Glomerular endothelial cell (primary cell): ENCODE measurements around the gene TGM6. TPM values are rescaled to one million over a fixed set of nuclear protein-coding genes. Genes with fewer than 3 reads are reported as not detected.

ENCODE experiments used
- DNase-seq: peaks from one replicate; pipeline ENCODE4 v3.0.0-alpha.2; 2011; ENCODE audit warnings: low read depth, low spot score; ENCODE audit errors: extremely low read depth
- total RNA-seq: library from RNA; depleted of rRNA; stranded (reverse); fragments of >200 nt; gene quantifications from 2 replicates; pipeline ENCODE4 v1.2.3, GENCODE V29; 2015

Gene TGM6
- total RNA-seq, 1 donor from 2014 or later: not detected

DNA sequence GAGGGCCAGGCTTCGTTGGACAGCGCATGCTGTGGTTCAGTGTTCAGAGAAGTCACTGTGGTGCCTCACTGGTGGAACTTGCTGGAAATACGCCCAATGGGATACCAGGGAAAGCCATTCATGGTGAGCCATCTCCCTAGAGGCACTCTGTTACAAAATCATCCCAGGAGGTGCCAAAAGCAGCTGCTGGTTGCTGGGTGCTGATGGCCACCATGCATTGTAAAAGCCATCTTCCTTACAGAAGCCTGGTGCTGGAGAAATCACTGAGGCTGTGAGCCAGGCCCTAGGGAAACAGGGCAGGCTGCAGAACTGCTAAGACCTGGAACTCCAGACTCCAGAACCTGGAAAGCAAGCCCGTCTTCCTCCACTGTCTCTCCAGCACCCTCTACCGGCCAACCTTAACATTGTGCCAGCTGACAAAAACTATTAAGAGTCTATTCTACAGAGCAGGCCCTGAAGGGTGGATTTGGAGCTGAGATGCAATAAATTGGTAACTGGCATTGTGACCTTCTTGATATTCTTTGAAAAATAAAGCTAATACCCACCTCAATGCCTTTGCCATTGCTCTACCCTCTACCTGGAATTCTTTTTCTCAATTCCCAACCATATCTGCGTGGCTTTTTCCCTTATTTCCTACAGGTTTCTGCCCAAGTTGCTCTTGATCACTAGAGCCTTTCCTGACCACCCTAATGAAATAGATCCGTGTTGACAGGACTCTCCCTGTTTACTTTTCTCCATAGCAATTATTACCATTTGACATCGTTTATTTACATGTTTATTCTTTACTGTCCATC is 71.4 kb downstream of the TGM6 start:
- DNase-seq: no peak

DNA sequence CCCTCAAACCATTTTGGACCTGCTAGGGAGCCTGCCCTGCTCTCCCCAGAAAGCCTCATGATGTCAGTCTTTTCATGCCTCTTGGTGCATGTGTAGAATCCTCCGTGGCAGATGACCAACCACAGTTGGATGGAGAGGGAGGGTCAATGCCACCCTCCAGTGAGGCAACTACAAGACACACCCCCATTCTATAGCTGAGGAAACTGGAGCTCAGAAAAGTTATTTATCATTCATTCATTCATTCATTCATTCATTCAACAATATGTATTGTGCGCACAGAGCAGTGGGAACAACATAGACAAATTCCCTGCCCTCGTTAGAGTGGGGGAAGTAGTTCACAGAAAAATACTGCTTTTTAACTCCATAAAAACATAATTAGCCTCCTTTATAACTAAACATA is 73.1 kb downstream of the TGM6 start:
- no peak for DNase-seq

DNA sequence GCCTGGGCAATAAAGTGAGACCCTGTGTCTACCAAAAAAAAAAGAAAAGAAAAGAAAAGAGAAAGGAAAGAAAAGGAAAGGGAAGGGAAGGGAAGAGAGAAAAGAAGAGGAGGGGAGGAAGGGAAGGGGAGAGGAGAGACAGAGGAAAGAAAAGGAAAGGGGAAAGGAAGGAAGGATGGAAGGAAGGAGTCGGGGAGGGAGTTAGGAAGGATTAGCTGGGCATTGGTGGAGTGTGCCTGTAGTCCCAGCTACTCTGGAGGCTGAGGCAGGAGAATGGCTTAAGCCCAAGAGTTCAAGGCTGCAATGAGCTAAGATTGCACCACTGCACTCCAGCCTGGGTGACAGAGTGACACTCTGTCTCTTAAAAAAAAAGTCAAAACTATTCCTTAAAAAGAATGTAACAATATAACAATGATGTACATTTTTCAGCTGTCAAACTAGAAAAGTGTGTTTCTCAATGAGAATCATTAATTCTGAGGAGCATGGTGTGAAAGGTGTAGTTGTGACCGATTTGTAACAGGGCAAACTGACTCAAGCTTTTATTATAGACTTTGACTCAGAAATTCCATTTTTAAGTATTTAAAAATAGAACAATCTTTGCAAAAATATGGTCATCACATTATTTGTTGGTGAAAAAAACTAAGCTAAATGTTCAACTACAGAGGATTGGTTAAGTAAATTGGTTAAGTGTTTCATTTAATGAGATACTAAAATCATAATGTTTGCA is 75.2 kb downstream of the TGM6 start:
- DNase-seq: no peak

DNA sequence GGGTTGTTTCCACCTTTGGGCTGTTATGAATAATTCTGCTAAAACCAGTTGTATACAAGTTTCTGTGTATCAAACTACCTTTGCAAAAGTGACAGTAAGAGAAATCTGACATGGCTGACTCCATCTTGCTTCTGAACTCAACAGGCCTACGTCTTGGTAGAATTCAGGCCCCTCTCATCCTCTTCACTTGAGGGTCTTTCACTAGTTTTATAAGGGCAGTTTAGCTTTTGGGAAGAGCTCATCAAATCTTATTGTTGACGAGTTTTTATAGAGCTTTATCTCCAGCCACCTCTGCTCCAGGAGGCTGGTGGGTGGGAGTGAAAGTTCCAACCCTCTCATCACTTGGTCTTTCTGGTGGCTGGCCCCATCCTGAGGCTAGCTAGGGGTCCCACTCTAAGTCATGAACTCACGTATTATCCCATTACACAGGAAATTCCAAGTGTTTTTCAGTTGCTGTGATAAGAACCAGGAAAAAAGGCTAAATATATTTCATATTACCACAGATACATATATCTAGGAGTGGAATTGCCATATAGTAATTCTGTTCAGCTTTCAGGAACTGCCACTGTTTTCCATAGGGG is 78.3 kb downstream of the TGM6 start:
- DNase-seq: no peak

DNA sequence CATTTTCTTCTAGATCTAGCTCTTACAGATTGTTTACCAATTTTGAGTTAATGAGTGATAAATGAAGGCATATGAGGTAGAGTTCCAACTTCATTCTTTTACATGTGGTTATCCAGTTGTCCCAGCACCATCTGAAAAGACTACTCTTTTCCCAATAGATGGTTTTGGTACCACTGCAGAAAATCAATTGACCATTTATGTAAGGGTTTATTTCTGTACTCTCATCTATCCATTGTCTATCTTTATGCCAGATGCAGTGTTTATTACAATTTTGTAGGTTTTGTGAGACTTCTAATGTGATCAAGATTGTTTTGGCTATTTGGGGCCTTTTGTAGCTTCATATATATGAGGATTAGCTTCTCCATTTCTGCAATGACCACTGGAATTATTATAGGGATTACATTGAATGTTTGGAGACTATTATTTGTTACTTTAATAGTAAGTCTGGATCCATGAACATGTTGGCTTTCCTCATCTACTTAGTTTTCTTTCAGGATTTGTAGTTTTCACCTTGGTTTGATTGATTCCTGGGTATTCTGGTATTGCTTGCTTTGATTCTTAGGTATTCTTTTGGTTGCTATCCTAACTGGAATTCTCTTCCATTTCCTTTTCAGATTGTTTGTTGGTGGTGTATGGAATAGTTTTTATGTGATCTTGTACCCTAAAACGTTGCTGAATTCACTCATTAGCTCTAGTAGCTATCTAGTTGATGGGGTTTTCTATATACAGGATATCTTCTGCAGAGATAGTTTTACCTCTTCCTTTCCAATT is 79.5 kb downstream of the TGM6 start:
- DNase-seq: no peak

DNA sequence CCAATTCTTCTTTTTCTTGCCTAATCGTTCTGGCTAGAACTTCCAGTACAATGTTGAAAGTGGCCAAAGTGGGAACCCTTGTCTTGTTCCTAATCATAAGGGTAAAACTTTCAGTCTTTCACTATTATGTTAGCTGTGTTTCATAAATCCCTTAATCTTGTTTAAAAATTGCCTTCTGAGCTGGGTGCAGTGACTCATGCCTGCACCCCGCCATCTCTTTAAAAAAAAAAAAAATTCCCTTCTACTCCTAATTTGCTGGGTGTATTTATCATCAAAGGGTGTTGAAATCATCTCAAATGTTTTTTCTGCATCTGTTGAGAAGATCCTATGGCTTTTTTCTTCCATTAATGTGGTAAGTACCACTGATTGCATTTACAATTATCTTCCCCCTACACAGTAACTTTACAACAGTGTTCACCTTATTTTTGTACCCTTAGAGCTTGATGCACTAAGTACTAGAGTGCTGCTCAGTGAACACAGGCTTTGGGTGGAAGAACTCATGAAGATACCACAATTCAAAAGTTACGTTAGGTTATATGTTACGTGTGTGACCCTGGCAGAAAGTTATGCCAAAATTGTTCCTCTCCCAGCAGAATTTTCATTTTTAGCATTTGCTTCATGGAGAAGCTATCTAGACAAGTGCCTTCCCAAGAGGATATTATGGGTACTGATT is 80.2 kb downstream of the TGM6 start:
- no peak for DNase-seq

- DNase-seq: no peak
Measured at GRCh38 chr20:2462484-2462883, 81.8 kb downstream of the TGM6 start.

DNA sequence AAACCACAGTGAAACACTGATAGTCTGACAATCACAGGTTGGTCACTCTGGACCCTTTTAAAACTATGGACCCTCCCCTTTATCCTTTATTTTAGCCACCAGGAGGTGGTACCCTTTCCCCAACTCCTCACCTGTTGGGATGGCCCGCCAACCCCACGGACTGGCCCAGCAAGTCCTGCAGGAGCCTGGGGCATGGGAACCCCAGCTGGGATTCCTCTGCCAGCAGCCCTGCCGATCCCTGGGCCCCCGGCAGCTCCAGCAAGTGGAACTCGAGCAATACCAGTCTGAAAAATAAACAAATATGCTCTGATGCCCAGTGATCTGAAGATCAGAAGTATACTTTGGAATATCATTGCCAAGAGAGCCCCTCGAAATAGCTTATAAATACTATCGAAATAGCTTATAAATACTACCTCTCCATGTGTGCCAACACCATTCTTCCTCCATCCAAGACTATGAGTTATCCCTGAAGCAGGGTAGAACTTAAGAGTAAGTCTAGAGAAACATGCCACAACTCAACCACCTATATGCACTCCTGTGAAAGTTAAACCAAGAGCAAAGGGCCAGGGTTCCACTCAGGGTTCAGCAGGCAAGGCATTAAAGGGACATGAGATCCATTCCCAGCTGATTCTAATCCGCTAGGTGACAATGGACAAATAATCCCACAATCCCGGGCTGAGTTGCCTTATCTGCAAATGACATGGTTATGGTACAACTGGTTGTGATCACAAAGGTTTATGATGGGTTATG is 83.1 kb downstream of the TGM6 start:
- no peak for DNase-seq

DNA sequence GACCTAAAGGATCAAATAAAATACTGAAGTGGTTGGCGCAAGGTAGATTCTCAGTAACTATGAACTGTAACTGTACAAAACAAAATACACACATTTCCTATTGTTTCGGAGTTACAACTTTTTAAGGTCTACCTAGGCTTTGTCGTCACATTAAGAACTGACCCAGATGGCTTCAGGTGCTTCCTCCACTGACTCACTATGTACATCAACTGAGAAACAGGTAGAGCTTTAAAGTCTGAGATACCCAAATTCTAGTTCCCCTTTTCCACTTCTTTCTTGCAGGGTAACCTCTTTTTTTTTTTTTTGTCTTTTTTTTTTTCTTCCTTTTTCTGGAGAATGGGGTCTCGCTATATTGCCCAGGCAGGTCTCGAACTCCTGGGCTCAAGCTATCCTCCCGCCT is 84.4 kb downstream of the TGM6 start:
- DNase-seq: no peak

DNA sequence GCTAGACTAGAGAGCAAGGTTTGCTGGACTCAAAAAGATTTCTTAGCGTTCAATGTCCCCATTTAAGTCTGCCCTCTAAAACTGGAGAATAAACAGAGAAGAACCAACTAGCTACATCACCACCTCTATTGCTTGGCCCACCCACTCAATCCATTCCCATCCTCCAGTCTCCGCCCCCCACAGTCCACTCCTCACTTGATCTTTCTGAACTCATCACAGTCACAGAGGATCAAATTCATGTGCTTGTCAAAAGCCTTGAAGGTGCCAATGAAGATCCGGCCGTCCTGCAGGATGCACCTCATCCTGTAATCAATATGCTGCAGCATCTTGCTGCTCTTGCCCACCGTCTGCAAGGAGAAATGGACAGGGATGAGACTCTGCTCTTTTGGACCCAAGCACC is 86.7 kb downstream of the TGM6 start:
- DNase-seq: no peak

DNA sequence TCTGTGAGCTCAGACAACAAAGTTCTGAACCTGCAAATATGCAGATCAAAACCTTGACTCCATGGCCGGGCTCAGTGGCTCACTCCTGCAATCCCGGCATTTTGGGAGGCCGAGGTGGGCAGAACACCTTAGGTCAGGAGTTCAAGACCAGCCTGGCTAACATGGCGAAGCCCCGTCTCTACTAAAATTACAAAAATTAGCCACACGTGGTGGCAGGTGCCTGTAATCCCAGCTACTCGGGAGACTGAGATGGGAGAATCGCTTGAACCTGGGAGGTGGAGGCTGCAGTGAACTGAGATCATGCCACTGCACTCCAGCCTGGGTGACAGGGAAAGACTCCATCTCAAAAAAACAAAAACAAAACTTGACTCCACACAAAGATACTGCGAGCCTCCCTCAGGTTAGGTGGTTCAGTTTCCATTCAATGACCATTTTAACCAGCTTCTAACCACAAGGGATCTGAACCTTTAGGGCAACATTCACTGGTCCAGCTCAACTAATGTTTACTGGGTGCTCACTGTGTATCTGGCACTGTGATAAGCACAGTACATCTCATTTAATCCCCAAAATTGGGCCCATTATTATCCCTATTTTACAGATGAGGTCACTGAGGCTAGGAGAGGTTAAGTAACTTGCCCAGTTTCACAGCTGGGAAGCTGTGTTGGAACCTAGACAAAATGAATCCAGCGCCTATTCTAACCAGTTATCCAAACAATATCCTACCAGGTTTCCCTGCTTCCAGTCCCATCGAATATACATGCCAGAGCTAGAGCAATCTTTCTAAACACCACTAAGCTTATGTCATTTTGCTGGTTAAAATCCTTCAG is 88.1 kb downstream of the TGM6 start:
- DNase-seq: no peak

- no peak for DNase-seq
Measured at GRCh38 chr20:2469991-2470422, 89.3 kb downstream of the TGM6 start.

DNA sequence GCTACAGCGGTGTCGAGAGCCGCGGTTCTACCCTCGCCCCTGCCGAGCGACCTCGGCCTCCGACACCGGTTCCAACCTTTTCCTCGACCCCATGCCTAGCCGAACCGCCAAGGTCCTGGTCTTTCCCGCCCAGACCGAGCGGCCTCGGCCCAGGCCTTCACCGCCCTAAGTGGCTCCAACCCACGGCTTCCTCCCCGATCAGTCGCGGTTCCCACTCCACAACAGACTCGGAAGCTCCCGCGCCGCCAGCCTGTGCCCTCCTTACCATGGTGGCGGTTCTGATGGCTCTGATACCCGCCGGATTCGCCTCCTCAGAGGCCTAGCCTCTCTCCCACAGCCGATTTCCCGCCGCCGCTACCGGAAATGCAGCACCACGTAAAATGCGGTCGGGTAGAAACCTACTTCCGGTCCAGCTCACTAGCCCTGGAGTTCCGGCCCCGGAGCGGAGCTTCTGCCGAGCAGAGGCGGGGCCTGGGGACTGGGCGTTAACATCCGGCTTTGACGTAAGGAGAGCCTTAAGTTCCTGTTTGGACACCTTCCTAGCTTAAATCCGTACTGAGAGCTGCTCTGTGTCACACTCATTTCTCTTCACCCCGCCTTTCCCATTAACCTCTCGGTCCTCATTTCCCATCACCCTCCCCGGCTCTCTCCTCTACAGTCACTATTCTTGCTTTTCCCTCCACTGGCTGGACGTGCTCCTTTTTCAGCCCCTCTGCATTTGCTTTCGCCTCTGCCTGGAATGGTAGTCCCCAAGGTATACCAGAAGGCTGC is 89.9 kb downstream of the TGM6 start, which contains the start of gene SNRPB:
Gene SNRPB (minus strand): TSS at position 367 of the 771 bp plus-strand sequence. CDS start 99 bp downstream, at position 268.
- peak; percentile 96 for DNase-seq

GRCh38 chr20:2473516-2473915 is 92.8 kb downstream of the TGM6 start:
- peak; percentile 50 for DNase-seq

DNA sequence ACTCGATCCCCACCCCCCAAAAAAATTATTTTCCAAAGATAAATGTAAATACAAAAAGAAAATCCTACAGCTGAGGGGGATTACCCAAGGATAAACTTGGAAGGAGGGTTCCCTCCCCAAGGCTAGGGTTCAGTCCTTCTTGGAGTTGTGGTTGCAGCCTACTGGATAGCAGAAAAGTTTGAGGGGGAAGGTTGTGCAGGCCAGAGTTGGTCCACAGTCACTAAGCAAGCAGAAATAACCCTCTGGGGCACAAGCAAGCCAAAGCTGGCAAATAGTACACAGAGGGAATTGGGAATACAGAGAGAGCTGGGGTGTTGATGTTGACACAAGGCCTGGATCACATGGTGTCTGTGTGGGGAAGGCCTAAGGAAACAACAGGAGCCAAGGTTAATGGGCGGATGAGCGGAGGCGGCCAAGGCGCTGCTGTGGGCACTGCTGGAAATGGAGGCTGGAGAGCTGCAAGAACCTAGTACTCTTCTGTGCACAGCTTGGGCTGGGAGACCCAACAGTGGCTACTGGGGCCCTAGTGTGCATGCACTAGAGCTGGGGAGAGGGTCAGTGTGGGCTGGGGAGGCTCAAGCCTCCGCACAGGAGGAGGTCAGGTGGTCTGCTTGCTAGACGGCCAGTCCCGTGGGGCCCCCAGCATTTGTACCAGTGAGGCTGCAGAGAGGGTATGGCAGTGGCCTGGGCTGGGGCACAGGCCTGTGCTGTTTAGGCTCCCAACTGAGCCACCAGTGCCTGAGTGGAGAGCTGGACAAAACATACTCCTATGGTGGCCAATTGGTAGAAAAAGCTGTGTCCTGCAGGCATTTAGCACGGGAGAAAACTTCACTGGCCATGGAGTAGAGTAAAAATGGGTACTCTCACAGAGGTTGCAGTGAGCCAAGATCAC is 95.4 kb downstream of the TGM6 start:
- DNase-seq: no peak

- DNase-seq: no peak
Measured at GRCh38 chr20:2476742-2477615, 96.3 kb downstream of the TGM6 start.
